Mucosa of rectum (tissue), 2 donors: ENCODE results near the gene PRPH2.

Experiments used
- H3K27ac ChIP-seq, 2 donors: one replicate each; pipeline ENCODE4 v1.7.0; 2013; ENCODE audit warnings: inconsistent platforms in 2 of 2, low read depth in 2 of 2, low read length in 2 of 2
- H3K27me3 ChIP-seq, 2 donors: one replicate each; pipeline ENCODE4 v1.7.0; 2013; ENCODE audit warnings: low read length in 2 of 2; ENCODE audit not compliant: control insufficient read depth in 2 of 2, insufficient read depth in 2 of 2
- H3K36me3 ChIP-seq, 2 donors: one replicate each; pipeline ENCODE4 v1.7.0; 2013; ENCODE audit warnings: low read length in 2 of 2; ENCODE audit not compliant: control insufficient read depth in 2 of 2, insufficient read depth in 2 of 2
- H3K4me1 ChIP-seq, 2 donors: one replicate each; pipeline ENCODE4 v1.7.0; 2013; ENCODE audit warnings: low read length in 2 of 2, mild to moderate bottlenecking in 1 of 2; ENCODE audit not compliant: control insufficient read depth in 2 of 2, insufficient read depth in 2 of 2
- H3K4me3 ChIP-seq, 2 donors: one replicate each; pipeline ENCODE4 v1.7.0; 2013; ENCODE audit warnings: low read length in 2 of 2
- H3K9ac ChIP-seq, 2 donors: one replicate each; pipeline ENCODE4 v1.7.0; 2013; ENCODE audit warnings: low read length in 2 of 2, low read depth in 1 of 2, mild to moderate bottlenecking in 1 of 2
- H3K9me3 ChIP-seq, 2 donors: one replicate each; pipeline ENCODE4 v1.7.0; 2013; ENCODE audit warnings: low read length in 2 of 2; ENCODE audit not compliant: control insufficient read depth in 2 of 2
- donor health status: healthy.
- donor health status: Normal muscosa, but diverticular disease.

PRPH2 gene

DNA sequence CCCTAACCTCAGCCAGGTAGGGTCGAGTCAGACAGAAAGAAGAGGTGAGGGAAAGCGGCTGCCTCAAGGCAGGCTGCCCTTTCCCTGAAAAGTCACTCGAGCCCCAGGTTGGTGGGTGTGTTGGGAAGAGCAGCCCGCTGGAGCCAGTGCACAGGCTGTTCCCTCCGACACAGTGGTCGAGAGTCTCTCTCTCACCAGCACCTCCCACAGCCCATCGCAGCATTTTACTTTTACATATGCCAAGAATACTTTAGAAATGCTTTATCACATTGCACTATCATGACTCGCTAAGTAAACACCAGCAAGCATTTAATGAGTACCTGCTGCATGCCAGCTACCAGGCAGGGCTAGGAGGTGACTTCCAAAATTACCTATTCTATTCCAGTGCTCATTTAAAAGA lies 1.7 kb downstream of the PRPH2 start:
- no peaks in the 10 kb centered on the region for H3K36me3 ChIP-seq
- no peak overlapping the region for H3K27ac ChIP-seq
- no peak overlapping the region for H3K4me3 ChIP-seq
- H3K9me3 ChIP-seq = no peaks in the 10 kb centered on the region
- no peaks in the 10 kb centered on the region for H3K27me3 ChIP-seq
- no peaks in the 10 kb centered on the region for H3K4me1 ChIP-seq
- no peak overlapping the region for H3K9ac ChIP-seq

- no peaks in the 10 kb centered on the region for H3K4me1 ChIP-seq
- no peak overlapping the region for H3K27ac ChIP-seq
- H3K27me3 ChIP-seq = no peaks in the 10 kb centered on the region
- no peak overlapping the region for H3K9ac ChIP-seq
- H3K4me3 ChIP-seq = no peak overlapping the region
- H3K9me3 ChIP-seq = no peaks in the 10 kb centered on the region
- H3K36me3 ChIP-seq = no peaks in the 10 kb centered on the region
Observed at GRCh38 chr6:42715871-42716270, 6.5 kb downstream of the PRPH2 start.

DNA sequence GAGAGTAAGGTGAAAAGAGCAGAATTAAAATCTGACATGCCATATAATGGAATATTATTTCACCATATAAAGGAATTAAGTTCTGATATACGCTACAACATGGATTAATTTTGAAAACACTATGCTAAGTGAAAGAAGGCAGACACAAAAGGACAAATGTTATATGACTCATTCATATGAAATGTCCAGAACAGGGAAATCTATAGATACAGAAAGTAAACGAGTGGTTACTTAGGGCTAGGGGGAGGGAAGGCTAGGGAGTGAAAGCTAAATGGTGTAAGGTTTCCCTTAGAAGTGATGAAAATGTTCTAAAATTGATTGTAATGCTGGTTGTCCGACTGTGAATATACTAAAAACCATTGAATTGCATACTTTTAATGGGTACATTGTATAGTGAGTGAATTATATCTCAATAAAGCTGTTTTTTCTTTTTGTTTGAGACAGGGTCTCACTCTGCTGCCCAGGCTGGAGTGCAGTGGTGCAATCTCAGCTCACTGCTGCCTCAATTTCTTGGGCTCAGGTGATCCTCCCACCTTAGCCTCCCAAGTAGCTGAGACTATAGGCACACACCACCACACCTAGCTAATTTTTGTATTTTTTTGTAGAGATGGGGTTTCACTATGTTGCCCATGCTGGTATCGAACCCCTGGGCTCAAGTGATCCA lies 8.2 kb downstream of the PRPH2 start:
- no peak overlapping the region for H3K9ac ChIP-seq
- no peaks in the 10 kb centered on the region for H3K9me3 ChIP-seq
- no peak overlapping the region for H3K4me3 ChIP-seq
- H3K36me3 ChIP-seq = no peaks in the 10 kb centered on the region
- H3K4me1 ChIP-seq = no peaks in the 10 kb centered on the region
- H3K27me3 ChIP-seq = no peaks in the 10 kb centered on the region
- H3K27ac ChIP-seq = no peak overlapping the region

- no peaks in the 10 kb centered on the region for H3K36me3 ChIP-seq
- no peaks in the 10 kb centered on the region for H3K27me3 ChIP-seq
- no peaks in the 10 kb centered on the region for H3K4me1 ChIP-seq
- no peak overlapping the region for H3K9ac ChIP-seq
- no peak overlapping the region for H3K27ac ChIP-seq
- no peaks in the 10 kb centered on the region for H3K9me3 ChIP-seq
- no peak overlapping the region for H3K4me3 ChIP-seq
Observed at GRCh38 chr6:42711930-42712329, 10.5 kb downstream of the PRPH2 start.

- no peaks in the 10 kb centered on the region for H3K36me3 ChIP-seq
- no peaks in the 10 kb centered on the region for H3K9me3 ChIP-seq
- no peaks in the 10 kb centered on the region for H3K4me1 ChIP-seq
- H3K27me3 ChIP-seq = no peaks in the 10 kb centered on the region
- no peak overlapping the region for H3K4me3 ChIP-seq
- H3K27ac ChIP-seq = no peak overlapping the region
- H3K9ac ChIP-seq = no peak overlapping the region
Observed at GRCh38 chr6:42710316-42710715, 12.1 kb downstream of the PRPH2 start.

- no peak overlapping the region for H3K4me3 ChIP-seq
- no peak overlapping the region for H3K9ac ChIP-seq
- no peaks in the 10 kb centered on the region for H3K9me3 ChIP-seq
- no peak overlapping the region for H3K27ac ChIP-seq
- H3K27me3 ChIP-seq = no peaks in the 10 kb centered on the region
- no peaks in the 10 kb centered on the region for H3K4me1 ChIP-seq
- no peaks in the 10 kb centered on the region for H3K36me3 ChIP-seq
Observed at GRCh38 chr6:42709871-42710270, 12.5 kb downstream of the PRPH2 start.

- Histone ChIP-seq H3K4me1 (no peaks in the 10 kb centered on the region), H3K9ac (no peak overlapping the region), H3K4me3 (no peak overlapping the region), H3K27me3 (no peaks in the 10 kb centered on the region), H3K36me3 (no peaks in the 10 kb centered on the region), H3K27ac (no peak overlapping the region), H3K9me3 (no peaks in the 10 kb centered on the region)
Observed at GRCh38 chr6:42708096-42708495, 14.3 kb downstream of the PRPH2 start.

GRCh38 chr6:42707595-42707994 lies 14.8 kb downstream of the PRPH2 start:
- H3K9me3 ChIP-seq = no peaks in the 10 kb centered on the region
- H3K27ac ChIP-seq = no peak overlapping the region
- no peak overlapping the region for H3K4me3 ChIP-seq
- no peaks in the 10 kb centered on the region for H3K36me3 ChIP-seq
- H3K9ac ChIP-seq = no peak overlapping the region
- no peaks in the 10 kb centered on the region for H3K4me1 ChIP-seq
- H3K27me3 ChIP-seq = no peaks in the 10 kb centered on the region

- Histone ChIP-seq H3K4me3 (no peak overlapping the region), H3K36me3 (no peaks in the 10 kb centered on the region), H3K9me3 (no peaks in the 10 kb centered on the region), H3K27ac (no peak overlapping the region), H3K27me3 (no peaks in the 10 kb centered on the region), H3K4me1 (no peaks in the 10 kb centered on the region), H3K9ac (no peak overlapping the region)
Observed at GRCh38 chr6:42704937-42705374, 17.4 kb downstream of the PRPH2 start.

DNA sequence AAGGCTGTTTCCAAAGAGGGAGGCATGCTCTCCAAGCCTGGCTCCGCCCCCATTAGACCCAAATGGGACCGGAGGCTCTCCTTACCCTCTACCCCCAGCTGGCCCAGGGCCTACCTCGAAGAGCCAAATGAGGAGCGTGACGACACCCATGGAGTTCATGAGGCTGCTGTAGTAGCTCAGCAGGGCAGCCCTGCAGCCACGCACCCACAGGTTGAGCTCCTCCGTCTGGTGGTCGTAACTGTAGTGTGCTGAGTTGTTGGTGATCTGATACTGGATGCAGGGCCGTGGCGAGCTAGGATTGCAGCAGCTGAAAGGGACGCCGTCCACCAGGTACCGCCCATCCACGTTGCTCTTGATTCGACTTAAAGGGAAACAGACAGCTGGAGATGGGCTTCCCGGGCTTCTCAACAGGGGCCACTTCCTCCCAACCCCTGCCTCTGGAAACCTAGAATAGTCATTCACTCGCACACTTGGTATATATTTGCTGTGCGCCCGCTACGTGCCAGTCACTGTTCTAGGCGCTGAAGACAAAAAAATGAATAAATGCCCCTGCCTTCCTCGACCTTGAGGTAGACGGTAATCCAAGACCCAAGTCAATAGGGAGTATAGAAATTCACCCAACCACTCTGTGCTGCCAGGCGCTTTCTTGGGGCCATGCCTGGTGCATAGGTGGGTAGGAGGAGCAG lies 18.0 kb downstream of the PRPH2 start:
- H3K36me3 ChIP-seq = no peaks in the 10 kb centered on the region
- H3K9me3 ChIP-seq = no peaks in the 10 kb centered on the region
- H3K4me1 ChIP-seq = no peaks in the 10 kb centered on the region
- H3K4me3 ChIP-seq = no peak overlapping the region
- no peaks in the 10 kb centered on the region for H3K27me3 ChIP-seq
- no peak overlapping the region for H3K27ac ChIP-seq
- H3K9ac ChIP-seq = no peak overlapping the region
